GM23248 (cell line): ENCODE measurements around the gene LRRC45.

Source experiments
- EZH2 ChIP-seq: fragments of 200-600 bp; sonication (generic); IDR thresholded peaks from 2 replicates; pipeline ENCODE4 v1.6.1; 2018; ENCODE audit warnings: antibody characterized with exemption, mild to moderate bottlenecking; ENCODE audit not compliant: insufficient read depth, poor library complexity, severe bottlenecking
- EZH2phosphoT487 ChIP-seq: fragments of 200-600 bp; sonication (generic); IDR thresholded peaks from 2 replicates; pipeline ENCODE4 v1.6.1; 2018; ENCODE audit warnings: antibody characterized with exemption, moderate library complexity, mild to moderate bottlenecking, low read depth; ENCODE audit not compliant: insufficient read depth

GRCh38 chr17:81980122-81980521 lies 43.0 kb upstream of the LRRC45 start:
- TF ChIP-seq EZH2 = no peak
- TF ChIP-seq EZH2phosphoT487 = no peak
